NCI-H2196 treated with DMSO at 0.1 percent for 48 hours (cell line): ENCODE measurements around the gene PLA1A.
A peak's percentile ranks its signal among the peaks of the same experiment; 100 is the strongest.
"Not testable (repeated sequence)": the region's sequence is repeated elsewhere in the genome, so short reads cannot be mapped to it uniquely, and the experiment has no call there.

Source experiments
- DNase-seq: peaks from one replicate; lab custom pipeline; 2025; ENCODE audit not compliant: unreplicated experiment; lab: John Stamatoyannopoulos, UW

Gene PLA1A

DNA sequence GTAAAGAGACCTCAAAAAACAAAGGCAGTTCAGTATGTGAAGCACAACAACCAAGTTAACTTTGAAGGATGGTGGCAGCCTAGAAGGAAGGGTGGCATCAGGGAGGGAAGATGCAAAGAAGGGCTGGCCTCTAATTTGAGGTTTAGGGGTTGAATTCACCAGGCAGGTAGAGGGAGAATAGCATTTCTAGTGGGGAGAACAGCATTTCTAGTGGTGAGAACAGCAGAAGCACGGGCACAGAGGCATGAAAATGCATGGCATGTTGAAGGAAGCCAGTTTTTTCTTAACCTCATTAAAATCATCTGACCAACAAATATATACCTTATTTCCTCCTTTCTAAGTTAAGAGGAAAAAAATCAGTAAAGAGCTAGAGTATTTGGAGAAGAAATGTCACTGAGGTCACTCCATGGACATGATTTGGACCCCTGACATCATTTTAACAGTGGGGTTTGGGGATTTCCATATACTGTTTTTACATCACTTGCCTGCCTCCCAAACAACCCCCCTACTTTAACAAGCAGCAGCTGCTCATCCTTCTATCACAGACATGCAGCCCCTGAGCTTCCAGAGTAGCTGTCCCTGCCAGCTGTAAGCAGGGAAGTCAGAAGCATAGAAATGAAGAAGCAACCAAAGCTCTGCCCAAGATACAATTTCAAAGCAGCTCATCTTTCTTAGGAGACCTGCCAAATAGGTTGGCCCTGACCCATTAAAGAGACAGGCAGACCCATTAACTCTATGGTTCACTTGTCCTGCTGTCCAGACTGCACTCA, 65.1 kb downstream of the PLA1A start:
- peak; percentile 34 for DNase-seq

DNA sequence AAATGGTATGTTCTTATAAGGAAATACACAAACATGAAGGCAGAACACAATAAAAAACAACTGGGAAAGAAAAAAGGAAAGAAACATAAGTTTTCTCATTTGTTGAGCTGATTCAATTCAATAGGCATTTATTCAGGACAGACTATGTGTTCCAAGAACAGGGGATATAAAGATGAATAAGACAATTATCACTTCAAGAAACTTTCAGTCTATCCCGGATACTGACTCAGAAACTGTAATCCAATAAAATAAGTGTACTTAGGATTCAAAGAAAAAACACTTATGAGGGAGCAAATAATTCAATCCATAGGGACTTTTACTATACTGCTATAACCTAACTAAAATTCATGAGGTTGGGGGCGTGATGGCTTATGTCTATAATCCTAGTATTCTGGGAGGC, 66.2 kb downstream of the PLA1A start:
- DNase-seq, result no peak

DNA sequence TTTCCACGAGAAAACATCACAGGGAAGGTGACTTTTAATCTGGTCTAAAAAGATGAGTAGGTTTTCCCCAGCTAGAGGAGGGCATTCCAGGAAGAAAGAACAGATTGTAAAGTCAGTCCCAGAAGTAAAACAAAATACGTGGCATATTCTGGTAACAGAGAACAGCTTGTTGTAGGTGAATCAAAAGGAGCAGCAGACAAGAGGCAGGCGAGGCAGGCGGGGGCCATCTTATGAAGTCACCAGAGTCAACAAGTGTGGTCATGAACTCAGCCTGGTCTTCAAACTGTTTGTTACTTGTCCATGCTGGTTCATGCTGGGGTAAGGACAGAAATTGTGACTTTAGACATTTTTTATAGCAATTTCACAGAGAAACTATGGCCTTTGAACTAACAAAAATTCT, 66.7 kb downstream of the PLA1A start:
- no peak for DNase-seq

DNA sequence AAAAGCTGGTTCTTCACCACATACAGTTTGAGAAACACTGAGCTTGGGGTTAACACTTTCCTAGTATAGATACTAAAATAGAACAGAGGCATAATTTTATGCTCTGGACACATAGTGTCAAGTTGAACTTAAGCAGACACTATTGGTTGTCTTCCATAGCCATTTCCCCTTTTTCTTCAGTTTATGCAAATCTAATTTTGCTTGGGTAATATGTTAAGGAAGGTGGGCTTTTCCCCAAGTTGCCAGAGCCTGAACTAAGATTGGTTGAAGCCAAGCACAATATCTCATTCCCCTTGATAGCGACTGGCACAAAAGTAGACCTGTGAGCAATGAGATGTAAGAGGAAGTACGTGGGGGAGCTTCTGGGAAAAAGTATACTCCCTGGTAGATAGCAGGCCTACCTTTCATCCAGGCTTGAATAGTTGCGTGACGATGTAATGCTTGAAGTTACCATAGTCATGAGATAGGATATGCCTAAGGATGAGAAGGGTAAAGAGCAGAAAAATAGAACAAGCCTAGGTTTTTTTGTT, 67.2 kb downstream of the PLA1A start:
- no peak for DNase-seq

- DNase-seq, result no peak
Measured at GRCh38 chr3:119665954-119666559, 68.4 kb downstream of the PLA1A start.

- no peak for DNase-seq
Measured at GRCh38 chr3:119669906-119670570, 72.4 kb downstream of the PLA1A start.

GRCh38 chr3:119672776-119673175, 75.1 kb downstream of the PLA1A start:
- no peak for DNase-seq

DNA sequence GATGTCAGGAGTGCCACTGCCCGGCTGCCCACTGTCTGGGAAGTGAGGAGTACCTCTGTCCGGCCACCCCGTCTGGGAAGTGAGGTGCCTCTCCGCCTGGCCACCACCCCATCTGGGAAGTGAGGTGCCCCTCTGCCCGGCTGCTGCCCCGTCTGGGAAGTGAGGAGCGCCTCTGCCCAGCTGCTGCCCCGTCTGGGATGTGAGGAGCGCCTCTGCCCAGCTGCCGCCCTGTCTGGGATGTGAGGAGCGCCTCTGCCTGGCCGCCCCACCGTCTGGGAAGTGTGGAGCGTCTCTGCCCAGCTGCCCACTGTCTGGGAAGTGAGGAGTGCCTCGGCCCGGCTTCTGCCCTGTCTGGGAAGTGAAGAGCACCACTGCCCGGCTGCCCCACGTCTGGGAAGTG, 76.2 kb downstream of the PLA1A start:
- no peak for DNase-seq

DNA sequence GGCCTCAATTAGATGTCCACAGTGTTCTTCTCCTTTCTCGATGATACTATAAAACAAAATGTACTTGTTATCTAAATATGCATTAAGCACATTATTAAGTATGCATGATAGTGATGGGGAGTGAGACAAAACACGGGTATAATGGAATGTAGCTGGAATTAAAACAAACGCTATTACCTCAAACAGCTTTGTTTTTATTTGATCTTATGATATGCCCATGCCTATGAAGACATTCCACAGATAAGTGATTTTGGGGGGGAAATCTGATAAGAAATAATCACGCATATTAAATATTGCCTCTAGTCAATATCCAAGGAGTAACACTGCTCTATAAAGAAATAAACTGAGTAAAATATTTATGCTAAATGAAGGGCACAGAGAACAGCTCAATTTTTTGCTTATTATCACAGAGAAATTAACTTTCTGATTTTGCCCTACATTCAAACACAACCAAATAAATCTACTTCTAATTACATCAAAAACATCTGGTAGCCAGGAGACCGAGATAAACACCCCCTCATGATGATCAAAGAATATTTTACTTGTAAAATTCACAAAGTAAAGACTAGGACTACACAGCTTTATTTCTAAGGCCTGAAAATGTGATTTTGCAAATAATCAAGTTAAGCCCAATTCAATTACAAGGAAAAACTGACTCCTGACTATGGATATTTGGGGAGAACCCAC, 77.6 kb downstream of the PLA1A start:
- no peak for DNase-seq

DNA sequence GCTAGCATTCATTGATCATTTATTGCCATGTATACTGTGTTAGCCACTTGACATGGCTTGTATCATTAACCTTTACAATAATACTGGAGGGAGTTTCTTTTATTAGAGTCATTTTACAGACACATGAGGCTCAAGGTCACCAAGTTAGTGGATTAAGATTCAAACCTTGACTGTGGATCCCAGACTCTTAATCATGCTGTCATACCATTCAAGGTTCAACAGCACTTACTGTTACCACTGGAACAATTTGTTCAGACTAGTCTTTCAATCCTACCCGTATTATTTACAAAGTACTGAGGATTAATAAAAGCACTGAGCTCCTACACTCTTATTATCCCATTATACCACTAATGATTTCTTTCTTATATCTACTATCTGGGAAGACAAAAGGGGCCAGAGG, 78.3 kb downstream of the PLA1A start:
- no peak for DNase-seq

DNA sequence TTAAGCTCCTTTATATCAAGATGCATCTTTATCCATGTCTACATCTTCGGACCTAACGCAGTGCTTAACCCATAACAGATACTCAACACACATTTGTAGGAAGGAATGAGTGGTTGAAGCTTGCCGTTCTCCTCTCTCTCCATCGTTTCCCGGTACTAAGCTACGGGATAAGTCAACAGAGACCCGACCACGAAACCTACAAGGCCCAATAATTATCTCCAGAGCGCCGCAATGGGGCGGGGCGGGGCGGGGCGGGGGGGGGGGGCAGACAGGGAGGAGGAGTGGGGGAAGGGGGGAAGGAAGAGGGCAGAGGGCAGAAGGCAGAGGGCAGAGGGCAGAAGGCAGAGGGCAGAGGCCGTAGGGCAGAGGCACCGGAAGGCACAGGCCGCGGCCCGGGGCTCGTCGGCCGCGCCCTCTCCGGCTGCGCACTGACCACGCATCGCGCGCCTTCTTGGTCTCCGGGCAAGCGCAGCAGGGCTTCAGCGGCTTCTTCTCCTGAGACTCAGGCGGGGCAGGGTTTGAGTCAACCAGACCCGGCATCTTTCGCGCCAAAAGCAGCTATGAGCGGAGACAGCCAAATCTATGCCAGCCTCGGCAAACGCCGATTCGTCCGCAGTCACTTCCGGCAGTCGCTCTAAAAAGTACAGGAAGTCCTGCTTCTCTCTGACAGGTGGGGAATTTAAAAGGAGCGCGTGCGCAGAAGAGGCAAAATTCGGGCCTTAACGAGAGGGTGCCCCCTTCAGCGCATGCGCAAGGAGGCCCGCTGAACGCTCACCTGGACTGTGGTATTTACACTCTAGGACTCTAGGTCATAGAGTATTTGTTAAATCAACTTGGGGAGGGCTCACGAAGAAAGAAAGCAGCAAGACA, 79.3 kb downstream of the PLA1A start, which contains the start of gene COX17:
Gene COX17, minus strand, starts transcription at position 636 of the 870 bp plus-strand sequence. Its CDS starts 96 bp downstream, at position 540.
- peak; percentile 100 for DNase-seq

DNA sequence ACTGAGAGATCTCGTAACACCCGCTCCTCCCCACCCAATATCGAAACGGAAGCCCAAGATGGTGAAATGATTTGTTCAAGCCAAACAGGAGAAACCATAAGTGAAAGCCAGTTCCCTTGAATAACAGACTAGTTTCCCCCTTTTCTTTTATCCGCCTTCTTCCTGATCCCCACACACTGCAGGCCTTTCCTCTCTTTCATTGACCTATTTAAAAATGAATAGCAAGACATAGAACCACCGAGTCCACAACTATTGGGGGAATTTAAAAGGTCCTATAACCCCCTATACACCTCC, 79.9 kb downstream of the PLA1A start:
- no peak for DNase-seq

- DNase-seq, result not testable (repeated sequence)
Measured at GRCh38 chr3:119678209-119678608, 80.5 kb downstream of the PLA1A start.
